Inflammatory macrophage treated with lipopolysaccharide for 4 hours (primary cell): ENCODE results near the gene CTNNBL1.
"Not testable (repeated sequence)": the region's sequence is repeated elsewhere in the genome, so short reads cannot be mapped to it uniquely, and the experiment has no call there.

Source experiments
- DNase-seq: peaks from one replicate; pipeline ENCODE4 v3.0.0-alpha.2; 2020

The CTNNBL1 gene

DNA sequence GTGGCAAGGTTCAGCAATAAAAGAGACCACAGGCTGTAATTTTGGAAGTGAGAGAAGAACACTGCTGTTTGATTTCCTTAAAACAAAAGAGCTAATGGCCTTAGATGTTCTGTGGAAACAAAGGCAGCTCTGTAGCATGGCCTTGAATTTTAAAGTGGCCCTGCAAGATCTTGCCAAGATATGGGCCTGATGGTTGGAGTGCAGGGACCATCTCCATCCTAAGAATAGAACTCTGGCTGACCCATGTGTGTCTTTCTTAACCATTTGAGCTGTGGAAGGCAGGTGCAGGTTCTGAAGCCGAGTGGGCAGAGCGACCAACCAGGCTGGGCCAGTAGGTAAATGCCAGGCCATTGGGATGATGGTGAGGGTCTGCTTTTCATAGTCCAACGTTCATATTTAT lies 135.3 kb downstream of the CTNNBL1 start:
- no peak for DNase-seq

DNA sequence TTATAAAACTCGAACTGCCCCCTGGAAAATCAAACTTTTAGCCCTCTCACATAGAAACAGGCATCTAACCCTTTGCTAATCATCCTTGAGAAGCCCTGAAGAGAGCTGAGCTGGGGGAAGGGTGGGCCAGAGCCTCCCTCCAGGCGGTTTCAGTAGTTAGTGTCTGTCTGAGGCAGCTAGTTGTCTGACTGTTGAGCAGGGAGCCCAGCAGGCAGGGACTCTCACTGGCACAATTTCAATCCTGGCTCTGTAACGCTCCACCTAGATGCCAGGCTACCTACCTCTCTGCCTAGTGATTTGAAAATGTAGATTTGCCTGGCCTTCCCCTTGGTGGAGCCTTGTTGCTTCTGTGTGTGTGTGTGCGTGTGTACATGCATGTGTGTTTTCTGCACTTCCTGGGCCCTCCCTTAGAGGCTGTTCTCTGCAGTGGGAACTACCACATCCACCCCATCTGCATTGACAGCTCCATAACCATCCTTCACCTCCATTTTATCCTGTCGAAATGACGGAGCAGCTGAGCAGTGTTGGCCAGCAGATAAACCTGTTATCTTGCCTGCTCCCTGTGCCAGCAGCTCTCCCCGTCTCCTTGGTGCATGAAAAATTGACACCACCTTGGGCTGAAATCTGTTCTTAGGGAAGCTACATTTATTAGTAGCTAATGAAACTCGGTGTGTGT lies 139.5 kb downstream of the CTNNBL1 start:
- DNase-seq: no peak

DNA sequence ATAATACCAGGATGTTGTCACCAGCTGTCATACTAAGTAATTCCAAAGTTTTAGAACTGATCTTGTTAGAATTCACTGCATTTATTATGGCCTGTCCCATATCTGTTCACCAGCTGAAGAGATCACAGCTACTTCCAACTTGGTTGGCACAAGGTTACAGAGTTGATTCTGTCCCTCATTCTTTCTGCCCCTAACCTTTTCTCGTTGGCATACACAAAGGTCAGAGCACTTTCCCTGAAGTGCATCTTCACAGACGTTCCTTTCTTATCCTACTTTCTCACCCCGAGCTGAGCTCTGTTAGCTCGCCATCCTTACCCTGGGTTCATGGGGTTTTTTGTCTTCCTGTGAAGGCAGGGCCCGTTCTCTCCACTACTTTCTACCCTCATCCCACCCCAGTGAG lies 143.1 kb downstream of the CTNNBL1 start:
- DNase-seq: no peak

DNA sequence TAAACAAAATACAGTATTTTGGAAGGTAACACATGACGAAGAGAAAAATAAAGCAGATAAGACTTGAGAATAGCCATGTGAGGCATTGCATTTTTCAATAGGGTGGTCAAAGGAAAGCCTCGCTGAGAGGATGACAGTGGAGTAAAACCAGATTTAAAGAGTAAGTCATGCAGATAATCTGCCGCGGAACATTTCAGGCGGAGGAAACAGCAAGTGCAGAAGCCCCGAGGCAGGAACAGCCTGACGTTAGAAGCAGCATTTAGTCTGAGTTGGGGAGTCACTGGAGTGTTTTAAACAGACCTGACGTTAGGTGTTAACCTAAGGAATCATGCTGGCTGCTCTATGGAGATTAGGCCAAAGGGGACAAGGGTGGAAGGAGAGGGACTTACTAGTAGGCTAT lies 144.1 kb downstream of the CTNNBL1 start:
- no peak for DNase-seq

DNA sequence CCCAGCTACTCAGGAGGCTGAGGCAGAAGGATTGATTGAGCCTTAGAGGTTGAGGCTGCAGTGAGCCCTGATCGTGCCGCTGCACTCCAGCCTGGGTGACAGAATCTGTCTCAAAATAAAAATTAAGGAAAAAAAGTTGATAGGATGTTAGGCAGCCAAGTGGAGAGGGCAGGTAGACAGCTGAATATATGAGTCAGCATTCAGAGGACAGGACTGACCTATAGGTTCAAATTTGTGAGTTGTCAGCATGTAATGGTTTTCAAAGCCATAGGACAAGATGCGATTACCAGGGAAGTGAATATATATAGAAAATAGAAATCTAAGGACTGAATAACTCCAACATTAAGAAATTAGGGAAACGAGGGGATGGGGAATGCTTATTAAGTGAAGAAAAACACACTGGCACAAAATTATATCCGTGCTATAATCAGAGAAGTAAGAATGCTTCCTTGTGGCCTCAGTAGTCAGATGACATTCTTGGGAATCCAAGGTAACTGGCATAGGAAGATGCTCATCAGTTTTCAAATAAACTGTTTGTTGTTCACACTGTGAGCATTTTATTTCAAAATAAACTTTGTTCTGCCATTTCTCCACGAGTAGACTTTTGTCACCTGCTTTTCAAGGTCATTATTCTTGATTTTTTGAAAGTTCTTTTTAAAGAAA lies 145.1 kb downstream of the CTNNBL1 start:
- no peak for DNase-seq

DNA sequence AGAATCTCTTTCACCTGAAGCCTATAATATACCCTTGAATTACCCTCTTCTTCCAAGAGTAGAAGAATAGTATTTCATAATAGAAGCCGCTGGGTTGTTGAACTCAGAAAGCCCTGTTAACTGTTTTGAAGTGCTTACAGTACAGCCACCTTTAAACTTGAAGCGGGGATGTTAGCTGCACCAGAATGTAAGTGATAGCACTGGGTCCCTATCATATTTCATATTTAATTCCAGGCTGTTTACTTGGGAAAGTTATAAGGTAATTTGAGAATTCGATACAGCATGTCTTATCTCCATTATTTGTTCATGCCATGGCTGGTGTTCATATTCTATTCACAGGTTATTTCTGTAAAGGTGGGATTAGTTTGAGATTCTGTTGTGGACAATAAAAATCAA lies 145.6 kb downstream of the CTNNBL1 start:
- DNase-seq: no peak

DNA sequence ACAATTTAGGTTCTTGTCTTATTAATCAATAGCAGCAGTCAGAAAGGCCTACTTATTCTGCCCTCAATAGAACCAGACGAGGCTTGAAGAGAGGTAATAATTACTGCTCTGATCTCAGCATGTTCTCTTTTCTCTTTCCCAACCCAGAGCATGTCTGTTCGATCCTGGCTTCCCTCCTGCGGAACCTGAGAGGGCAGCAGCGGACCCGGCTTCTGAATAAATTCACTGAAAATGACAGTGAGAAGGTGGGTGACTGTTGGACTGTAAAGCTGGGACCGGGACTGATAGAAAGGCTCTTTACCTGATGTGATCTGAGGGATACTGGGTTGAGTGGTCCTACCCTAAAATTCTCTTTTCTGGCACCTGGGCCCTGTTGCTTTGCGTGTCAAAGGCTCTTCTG lies 146.1 kb downstream of the CTNNBL1 start:
- no peak for DNase-seq

DNA sequence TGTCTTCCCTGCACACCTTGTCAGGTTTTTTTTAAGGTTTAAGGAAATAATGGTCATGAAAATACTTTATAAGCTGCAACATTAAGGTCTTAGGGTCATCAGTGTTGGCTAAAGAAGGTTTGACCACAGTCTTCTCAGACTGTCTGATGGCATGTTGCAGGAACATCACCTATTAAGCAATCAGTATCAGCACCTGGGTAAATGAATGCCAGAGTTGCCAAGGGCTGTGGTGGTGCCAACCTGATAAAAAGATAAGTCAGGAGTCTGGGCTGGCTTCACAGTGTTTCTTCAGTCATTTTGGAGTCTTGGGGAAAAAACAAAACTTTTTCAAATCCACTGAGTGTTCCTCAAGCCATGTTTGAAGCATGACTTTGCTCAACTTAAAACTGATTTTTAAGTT lies 147.6 kb downstream of the CTNNBL1 start:
- DNase-seq: no peak

DNA sequence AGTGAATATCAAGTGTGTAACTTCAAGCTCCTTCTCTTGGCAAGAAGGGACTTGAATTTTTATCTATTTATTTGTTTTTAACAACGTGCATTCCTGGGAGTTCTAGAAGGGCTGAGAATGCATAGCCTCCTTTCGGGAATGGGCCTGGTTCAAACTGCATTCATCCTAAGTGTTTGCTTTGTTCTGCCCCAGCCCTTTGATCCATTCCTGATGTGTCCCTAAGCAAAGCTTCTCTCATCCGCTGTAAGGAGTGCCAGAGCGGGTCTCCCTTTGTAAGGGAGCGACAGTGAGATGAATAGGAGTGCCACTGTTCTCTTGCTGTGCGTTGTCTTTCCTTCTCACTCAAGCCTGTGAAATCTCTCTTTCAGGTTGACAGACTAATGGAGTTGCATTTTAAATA lies 148.1 kb downstream of the CTNNBL1 start:
- no peak for DNase-seq

DNA sequence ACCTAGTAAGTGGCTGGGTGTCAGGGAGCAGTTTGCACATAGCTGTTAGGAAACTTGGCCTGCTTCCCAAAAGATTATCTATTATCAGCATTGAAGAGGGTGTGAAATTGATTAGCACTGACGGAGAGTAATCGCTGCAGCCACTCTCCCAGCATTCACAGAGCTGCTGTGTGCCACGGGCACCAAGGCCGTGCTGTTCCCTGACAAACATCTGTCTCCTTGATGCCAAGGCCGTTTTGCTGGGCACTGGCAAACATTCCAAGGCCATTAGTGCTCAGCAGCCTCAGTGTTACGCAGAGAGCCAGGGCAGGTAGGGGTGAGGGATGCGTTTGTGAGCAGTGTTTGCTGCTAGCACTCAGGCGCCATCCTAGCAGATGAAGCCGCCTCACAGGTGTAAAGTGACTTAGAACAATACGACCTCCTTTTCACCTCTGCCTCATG lies 151.4 kb downstream of the CTNNBL1 start:
- DNase-seq: no peak

DNA sequence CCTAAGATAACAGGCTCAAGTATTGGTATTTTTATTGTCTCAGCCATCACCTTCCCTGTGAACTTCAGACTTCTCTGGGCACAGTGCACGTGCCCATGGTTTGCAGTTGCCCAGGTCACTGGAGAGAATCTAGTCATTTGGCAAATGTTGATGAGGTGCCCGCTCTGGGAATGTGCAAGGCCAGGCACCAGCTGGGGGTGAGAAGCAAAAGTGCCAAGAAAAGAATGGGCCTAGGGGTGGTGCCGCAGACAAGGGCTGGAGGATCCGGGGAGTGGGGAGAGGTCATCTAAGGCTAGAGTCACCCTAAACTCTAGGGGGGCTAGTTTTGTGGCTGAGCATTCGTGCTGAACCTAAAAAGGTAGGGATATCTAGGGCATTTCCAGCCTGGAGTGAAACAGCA lies 152.0 kb downstream of the CTNNBL1 start:
- no peak for DNase-seq

DNA sequence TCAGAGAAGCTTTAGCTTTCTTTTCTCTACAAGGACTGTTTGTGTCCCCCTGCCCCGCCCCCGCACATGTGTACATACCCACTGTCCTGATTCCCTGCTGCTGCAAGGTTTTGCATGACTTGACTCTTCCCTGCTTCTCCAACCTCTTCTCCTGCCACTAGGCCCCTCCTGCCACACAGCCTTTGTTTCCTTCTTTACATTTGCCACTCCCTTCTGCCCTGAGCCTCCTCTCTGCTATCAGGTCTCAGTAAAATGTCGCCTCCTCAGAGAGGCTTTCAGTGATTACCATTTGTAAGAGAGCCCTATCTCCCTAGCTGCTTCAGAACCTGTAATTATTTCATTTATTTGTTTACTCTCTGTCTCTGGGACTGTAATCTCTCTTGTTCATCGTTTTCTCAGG lies 152.7 kb downstream of the CTNNBL1 start:
- no peak for DNase-seq

DNA sequence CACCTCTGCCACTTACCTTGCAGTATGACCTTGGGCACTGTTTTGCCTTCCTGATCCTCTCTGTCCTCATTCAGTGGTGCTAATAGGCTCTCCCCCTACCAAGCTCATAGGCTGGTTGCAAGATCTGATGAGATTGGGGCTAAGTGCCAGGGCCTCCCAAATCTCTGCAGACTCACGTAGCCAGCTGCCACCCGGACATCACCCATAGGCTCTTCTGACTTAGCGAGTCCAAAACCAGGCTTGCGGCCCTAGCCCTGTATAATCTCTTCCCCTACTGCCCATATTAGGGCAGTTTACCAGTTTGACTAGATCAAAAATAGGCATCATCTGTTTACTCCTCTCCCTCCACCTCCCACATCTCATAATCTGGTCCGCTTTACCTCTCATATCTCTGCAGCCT lies 154.9 kb downstream of the CTNNBL1 start:
- no peak for DNase-seq

DNA sequence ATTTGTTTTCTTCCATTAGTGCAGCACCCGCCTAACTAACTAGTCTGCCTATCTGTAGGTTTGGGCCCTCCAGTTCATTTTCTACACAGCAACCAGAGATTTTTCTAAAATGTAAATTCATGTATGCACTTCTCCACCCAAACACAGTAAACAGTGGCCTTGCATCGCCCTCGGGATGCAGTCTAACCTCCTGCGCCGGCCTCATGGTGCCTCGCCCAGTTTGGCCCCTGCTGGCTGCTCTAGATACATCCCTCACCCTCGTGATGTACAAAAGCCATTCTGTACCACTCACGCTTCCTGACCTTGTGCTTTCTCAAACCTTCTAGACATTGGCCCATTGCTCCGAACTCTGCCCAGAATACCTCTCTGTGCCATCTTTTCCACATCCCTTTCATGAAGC lies 155.3 kb downstream of the CTNNBL1 start:
- DNase-seq: no peak

DNA sequence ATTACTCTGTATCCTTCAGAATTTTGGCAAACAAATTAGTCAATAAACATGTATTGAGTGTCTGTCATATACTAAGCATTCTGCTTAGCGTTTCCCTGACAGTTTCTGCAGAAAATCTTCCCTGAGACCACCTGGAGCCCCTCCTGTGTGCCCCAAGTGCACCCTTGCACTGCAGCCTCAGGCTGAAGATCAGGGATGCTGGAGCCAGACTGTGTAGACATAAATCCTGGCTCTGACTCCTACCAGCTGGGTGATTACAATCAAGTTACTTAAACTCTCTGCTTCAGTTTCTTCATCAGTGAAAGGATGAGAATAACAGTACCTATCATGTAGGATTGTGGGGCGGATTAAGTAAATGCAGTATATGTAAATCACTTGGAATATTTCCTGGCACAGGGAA lies 155.7 kb downstream of the CTNNBL1 start:
- no peak for DNase-seq

DNA sequence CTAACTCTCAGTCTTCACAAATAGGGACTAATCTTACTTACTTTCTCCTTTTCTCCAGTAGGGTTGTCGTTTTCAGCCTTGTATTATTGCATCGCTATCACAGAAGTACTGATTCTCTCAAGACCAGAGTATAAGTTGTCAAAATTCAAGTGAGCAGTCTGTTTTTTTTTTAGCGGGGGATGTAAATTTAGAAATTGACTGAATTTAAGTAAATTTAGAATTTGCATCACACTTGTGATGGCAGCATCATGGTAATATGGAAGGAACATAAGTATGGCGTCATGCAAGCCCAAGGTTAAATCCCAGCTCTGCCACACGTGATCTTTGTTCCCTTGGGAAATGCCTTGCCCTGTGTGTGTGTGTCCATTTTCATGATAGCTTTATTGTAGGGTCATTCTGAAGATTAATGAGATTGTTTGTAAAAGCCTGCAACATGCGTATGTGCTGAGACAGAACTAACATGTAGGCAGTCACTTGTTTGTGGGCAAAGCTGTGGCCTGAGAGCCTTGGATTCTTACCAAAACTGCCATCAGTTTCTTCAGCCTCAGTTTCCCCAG lies 156.3 kb downstream of the CTNNBL1 start:
- DNase-seq: no peak

DNA sequence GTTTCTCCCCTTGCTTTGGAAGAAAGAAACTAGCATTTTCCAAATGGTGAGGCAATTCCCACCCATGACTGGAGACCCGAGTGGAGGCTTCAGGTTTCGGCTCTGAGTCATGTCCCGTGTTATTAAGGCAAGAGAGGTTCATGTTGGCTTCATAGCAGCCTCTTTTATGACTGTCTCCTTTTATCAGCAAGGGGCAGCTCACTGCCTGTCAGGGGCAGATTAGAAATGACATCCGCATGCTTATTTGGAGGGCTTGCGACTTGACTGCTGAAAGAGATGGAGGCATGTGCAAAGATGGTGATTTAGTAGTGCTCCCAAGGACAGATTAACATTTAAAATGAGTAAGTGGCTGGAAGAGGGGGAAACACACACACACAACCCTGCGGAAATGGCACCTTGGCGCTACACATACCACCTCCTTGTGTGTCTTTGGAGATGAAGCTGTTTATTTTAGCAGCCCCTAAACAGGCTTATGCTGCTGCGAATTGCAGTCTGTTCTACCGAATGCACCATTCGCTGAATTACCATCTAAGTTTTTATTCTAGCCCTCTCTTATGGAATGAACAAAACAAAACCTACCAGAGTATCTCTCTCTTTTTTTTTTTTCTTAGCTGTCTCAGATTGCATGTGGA lies 157.0 kb downstream of the CTNNBL1 start:
- DNase-seq: no peak

DNA sequence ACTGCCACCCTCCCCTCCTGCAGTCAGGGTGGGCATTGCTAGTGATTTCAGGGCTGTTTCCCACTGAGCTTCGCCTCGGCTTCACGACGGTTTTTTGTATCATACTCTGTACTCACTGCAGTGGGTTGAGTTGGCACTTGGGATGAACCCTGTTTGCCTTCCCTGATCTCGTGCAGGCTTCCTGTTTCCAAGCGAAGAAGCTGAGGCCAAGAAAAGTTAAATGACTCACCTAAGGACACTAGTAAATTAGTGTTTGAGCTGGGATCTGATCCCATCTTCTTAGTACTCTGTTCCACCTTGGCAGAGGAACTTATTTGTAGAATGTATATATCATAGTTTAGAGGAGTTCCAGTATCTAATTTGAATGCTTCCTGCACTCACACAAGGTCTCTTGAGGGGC lies 158.8 kb downstream of the CTNNBL1 start:
- DNase-seq: no peak

DNA sequence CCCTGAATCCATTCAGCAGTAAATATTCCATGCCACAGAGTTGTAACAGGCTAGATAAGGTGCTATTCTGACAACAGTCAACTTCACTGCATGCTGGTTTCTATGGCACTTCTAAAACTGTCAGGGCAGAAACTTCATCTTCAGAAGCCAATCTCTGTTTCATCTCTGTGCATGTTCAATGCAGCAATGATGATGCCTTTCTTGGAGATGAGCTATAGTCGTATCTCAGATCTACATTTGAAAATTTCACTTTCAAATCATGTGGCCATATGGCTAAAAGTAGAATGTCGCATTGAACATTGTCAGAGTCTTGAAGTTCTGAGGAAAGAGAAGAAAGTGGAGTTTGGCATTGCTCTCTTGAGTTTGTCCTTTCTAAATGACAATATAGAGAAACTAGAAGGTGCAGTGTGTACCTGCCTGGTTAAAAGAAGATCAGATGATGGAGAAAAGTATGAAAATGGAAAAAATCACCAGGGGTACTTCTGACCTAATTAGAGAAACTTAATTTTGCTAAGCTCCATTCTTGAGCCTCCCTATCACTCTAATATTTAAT lies 160.1 kb downstream of the CTNNBL1 start:
- no peak for DNase-seq

DNA sequence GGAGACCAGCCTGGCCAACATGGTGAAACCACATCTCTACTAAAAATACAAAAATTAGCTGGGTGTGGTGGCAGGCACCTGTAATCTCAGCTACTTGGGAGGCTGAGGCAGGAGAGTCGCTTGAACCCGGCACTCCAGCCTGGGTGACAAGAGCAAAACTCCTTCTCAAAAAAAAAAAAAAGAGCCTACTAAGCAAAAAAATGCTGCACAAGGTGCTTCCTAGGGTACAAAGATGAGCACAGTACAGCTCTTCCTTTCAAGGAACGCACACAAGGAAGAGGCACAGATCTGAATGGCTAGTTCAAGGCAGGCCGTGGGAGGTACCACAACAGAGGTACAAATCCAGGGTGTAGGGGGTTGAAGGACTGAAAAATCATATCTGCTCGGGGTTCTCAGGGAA lies 162.2 kb downstream of the CTNNBL1 start:
- DNase-seq: not testable (repeated sequence)

DNA sequence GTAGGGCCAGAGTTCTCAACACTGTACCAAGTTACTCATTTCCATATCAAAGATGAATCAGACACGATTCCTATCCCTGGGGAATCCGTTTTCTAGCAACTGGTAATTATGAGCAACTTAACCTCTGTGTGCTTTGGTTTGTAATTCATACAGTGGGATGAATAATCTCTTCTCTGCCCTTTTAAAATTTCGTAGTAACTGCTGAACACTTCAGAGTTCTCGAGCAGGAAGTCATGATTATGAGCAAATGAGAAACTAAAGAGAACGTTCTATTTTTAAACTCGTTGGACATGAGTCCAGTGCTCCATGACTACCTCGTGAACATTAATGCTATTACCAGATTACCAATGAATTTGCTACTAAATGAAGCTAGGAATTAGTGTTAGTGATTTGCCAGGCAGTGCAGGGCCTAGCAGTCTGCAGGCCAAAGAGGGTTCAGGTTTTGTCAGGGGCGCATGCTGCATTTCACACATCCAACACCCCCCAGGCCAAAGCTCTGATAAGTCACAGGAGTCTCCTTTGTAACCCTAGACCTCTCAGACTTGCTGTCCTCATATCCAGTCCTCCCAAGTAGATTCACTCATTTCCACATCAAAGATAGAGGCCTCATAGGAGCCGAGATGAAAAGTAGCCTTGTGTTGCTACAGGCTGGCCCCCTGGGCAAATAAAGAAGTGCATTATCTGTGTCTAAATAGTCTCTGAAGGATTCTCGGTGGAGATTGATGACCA lies 163.3 kb downstream of the CTNNBL1 start:
- no peak for DNase-seq

DNA sequence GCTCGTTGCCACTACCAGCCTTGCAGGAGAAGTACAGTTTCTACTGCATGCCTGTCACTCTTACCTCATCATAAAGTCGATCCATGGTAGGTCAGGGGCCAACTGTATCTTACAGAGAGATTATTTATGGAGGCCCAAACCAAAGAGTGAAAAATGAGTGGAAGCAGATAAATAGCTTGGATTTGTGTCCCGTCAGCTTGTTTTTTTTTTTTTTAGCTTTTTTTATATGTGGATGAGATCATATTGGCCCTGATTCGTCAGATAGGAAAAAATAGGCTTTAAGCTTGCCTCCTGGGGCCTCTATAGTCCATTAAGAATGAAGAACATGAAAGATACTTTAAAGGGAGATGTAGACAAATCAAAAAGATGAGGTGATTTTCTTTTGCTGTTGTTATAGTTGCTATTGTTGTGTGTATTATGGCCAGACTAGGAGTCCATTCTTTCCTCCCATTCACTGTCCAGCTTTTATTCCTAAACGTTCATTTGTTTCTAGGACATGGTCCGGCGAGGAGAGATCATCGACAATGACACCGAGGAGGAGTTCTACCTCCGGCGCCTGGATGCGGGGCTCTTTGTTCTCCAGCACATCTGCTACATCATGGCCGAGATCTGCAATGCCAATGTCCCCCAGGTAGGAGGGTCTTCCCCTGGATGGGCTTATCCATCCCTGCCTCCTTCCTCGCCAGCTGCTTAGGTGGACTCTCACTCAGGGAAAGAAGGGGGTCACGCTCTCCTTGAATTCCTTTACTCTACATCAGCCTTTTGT lies 165.8 kb downstream of the CTNNBL1 start:
- DNase-seq: no peak
